Activated T-helper 1 cell treated with anti-CD3 and anti-CD28 coated beads, Interleukin-12 subunit alpha, Interleukin-12 subunit beta, Interleukin-2, Interleukin-4 antibody, amounts not matched to agents 30 ng/mL and 10 ng/mL and 1 ng/mL, durations not matched to agents 14 hours and 24 hours and 36 hours (primary cell): Measurements from ENCODE around the gene TAF7. TPM values are rescaled to one million over a fixed set of nuclear protein-coding genes. Genes with fewer than 3 reads are reported as not detected.

Source experiments
- DNase-seq: peaks from one replicate; pipeline ENCODE4 v3.0.0; 2021; ENCODE audit warnings: low spot score
- H3K27ac Mint-ChIP-seq: one replicate; pipeline ENCODE4 v1.8.0; 2021; ENCODE audit warnings: mild to moderate bottlenecking, mixed read lengths
- H3K27me3 Mint-ChIP-seq: one replicate; pipeline ENCODE4 v1.8.0; 2022; ENCODE audit warnings: mild to moderate bottlenecking, moderate library complexity, mixed read lengths; ENCODE audit not compliant: insufficient read depth
- H3K36me3 Mint-ChIP-seq: one replicate; pipeline ENCODE4 v1.8.0; 2021; ENCODE audit warnings: low read depth, mixed read lengths
- H3K4me1 Mint-ChIP-seq: one replicate; pipeline ENCODE4 v1.8.0; 2021; ENCODE audit warnings: low read depth, mixed read lengths
- H3K4me3 Mint-ChIP-seq: one replicate; pipeline ENCODE4 v1.8.0; 2021; ENCODE audit warnings: mild to moderate bottlenecking, moderate library complexity, mixed read lengths
- H3K9me3 Mint-ChIP-seq: one replicate; pipeline ENCODE4 v1.8.0; 2021; ENCODE audit warnings: mixed read lengths
- intact Hi-C: fragments of 100-400 bp; cut with micrococcal nuclease; formaldehyde crosslinking; loops from one replicate; pipeline ENCODE4 v1.15.1; 2024
- total RNA-seq: library from RNA; stranded (reverse); gene quantifications from 2 replicates; pipeline ENCODE4 v1.2.3, GENCODE V29; 2022

The TAF7 gene
- total RNA-seq = 71.6 and 73.7 TPM in 2 replicates

- no peaks in the 10 kb centered on the region for H3K27me3 Mint-ChIP-seq
- DNase-seq = peak; percentile 91
- peak within 1 kb of the TSS; percentile 98 for H3K27ac Mint-ChIP-seq
- peaks cover 40% of the 10 kb centered on the region for H3K36me3 Mint-ChIP-seq
- intact Hi-C loops = loop anchor here (1.0 to 10.0 kb wide), 6 partner anchors 62 to 1206 kb away; partner anchors contain the start of genes ANKHD1, HDAC3, PURA and RELL2
- peak within 1 kb of the TSS; percentile 94 for H3K4me3 Mint-ChIP-seq
- H3K9me3 Mint-ChIP-seq = peaks cover 50% of the 10 kb centered on the region
- peaks cover 31% of the 10 kb centered on the region for H3K4me1 Mint-ChIP-seq
Measured at GRCh38 chr5:141320225-141321169, at the start of gene TAF7. Gene TAF7, minus strand, starts transcription at chr5:141320784. Its CDS starts 740 bp downstream, at chr5:141320044.

GRCh38 chr5:141366016-141366896, 45.7 kb upstream of the TAF7 start:
- Mint-ChIP-seq H3K4me1 (no peaks in the 10 kb centered on the region), H3K27me3 (peaks cover 27% of the 10 kb centered on the region), H3K9me3 (peaks cover 51% of the 10 kb centered on the region), H3K36me3 (peaks cover 10% of the 10 kb centered on the region), H3K27ac (no peak overlapping the region), H3K4me3 (no peak overlapping the region)
- DNase-seq = no peak
- intact Hi-C loops = no loop called here

DNA sequence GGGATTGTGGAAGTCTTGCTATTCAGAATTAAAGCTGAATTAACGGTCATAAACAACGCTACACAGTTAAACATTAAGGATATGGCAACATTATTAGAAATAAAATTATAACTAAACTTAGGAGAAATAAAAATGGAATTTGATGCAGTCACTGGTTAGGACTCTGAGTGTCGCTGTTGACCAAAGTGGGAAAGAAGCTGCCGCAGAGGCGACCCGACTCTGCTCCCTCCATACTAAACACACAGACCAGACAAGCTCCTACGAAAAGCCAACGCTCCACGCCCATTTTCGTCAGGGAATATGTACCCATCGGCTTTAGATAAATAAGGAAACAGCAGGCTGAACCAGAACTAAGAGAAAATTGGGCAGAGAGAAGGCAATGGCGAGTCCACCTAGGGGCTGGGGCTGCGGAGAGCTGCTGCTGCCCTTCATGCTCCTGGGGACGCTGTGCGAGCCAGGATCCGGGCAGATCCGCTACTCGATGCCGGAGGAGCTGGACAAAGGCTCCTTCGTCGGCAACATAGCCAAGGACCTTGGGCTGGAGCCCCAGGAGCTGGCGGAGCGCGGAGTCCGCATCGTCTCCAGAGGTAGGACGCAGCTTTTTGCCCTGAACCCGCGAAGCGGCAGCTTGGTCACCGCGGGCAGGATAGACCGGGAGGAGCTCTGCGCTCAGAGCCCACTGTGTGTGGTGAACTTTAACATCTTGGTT, 43.5 kb upstream of the TAF7 start, which contains the start of gene PCDHGA5:
PCDHGA5 (plus strand) TSS at position 211 of the 709 bp plus-strand sequence; CDS start at position 380, 169 bp downstream.
- Mint-ChIP-seq H3K27me3 (peaks cover 27% of the 10 kb centered on the region), H3K36me3 (peaks cover 12% of the 10 kb centered on the region), H3K9me3 (peaks cover 56% of the 10 kb centered on the region), H3K4me1 (peaks cover 6% of the 10 kb centered on the region), H3K27ac (peak within 1 kb of the TSS; percentile 5), H3K4me3 (no peak within 1 kb of the TSS)
- no peak for DNase-seq
- intact Hi-C loops = loop anchor here (5.0 kb wide), 2 partner anchors 33 to 58 kb away; partner anchors contain the start of genes PCDHGA11 and PCDHGB5

DNA sequence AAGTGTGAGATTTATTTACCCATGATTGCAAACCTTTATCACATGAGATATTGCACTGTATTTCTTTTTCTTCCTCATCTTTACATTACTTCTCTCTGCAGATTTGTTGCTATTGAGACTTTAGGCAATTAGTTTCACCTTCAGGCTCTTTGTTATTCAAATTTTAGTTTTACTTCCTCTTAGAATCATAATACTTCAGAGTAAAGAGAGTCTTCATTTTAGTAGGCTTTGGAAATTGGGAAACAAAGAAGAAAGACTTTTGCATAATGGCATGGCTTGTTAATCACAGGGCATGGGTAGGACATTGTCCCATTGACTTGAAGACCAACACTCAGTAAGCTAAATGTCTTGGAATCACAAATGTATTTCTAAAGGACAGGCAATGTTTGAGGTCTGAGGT, 42.1 kb upstream of the TAF7 start:
- H3K36me3 Mint-ChIP-seq = peaks cover 12% of the 10 kb centered on the region
- intact Hi-C loops = loop anchor here (5.0 kb wide), 2 partner anchors 35 to 60 kb away; partner anchors contain the start of genes PCDHGA11 and PCDHGB5
- H3K4me1 Mint-ChIP-seq = peaks cover 6% of the 10 kb centered on the region
- H3K4me3 Mint-ChIP-seq = no peak overlapping the region
- no peak for DNase-seq
- H3K9me3 Mint-ChIP-seq = peaks cover 56% of the 10 kb centered on the region
- H3K27ac Mint-ChIP-seq = no peak overlapping the region
- H3K27me3 Mint-ChIP-seq = peaks cover 27% of the 10 kb centered on the region

GRCh38 chr5:141360685-141361084, 40.1 kb upstream of the TAF7 start:
- H3K9me3 Mint-ChIP-seq = peaks cover 51% of the 10 kb centered on the region
- intact Hi-C loops = loop anchor here (5.0 kb wide), 2 partner anchors 37 to 62 kb away; partner anchors contain the start of genes PCDHGA11 and PCDHGB5
- DNase-seq = no peak
- peaks cover 10% of the 10 kb centered on the region for H3K36me3 Mint-ChIP-seq
- H3K27me3 Mint-ChIP-seq = peaks cover 24% of the 10 kb centered on the region
- no peak overlapping the region for H3K27ac Mint-ChIP-seq
- H3K4me1 Mint-ChIP-seq = peaks cover 6% of the 10 kb centered on the region
- H3K4me3 Mint-ChIP-seq = no peak overlapping the region

GRCh38 chr5:141359790-141360426, 39.3 kb upstream of the TAF7 start, which contains the start of gene PCDHGB2:
Gene PCDHGB2, plus strand, starts transcription at chr5:141359994. Its CDS starts 142 bp downstream, at chr5:141360136.
- Mint-ChIP-seq H3K4me1 (peaks cover 6% of the 10 kb centered on the region), H3K27me3 (peaks cover 19% of the 10 kb centered on the region), H3K36me3 (peaks cover 5% of the 10 kb centered on the region), H3K9me3 (peaks cover 43% of the 10 kb centered on the region), H3K4me3 (peak within 1 kb of the TSS; percentile 85), H3K27ac (peak within 1 kb of the TSS; percentile 68)
- intact Hi-C loops = loop anchor here (1.0 to 10.0 kb wide), 5 partner anchors 37 to 204 kb away; partner anchors contain the start of genes PCDHB15, PCDHGA11 and PCDHGB5
- no peak for DNase-seq

GRCh38 chr5:141356950-141357349, 36.4 kb upstream of the TAF7 start:
- intact Hi-C loops = loop anchor here (5.0 to 10.0 kb wide), 2 partner anchors 112 to 165 kb away; partner anchors contain the start of gene PCDHB15
- DNase-seq = no peak
- Mint-ChIP-seq H3K27me3 (peaks cover 10% of the 10 kb centered on the region), H3K9me3 (peaks cover 29% of the 10 kb centered on the region), H3K4me1 (peaks cover 6% of the 10 kb centered on the region), H3K4me3 (no peak overlapping the region), H3K27ac (no peak overlapping the region), H3K36me3 (peaks cover 2% of the 10 kb centered on the region)

GRCh38 chr5:141356133-141356532, 35.5 kb upstream of the TAF7 start:
- H3K9me3 Mint-ChIP-seq = peaks cover 26% of the 10 kb centered on the region
- peaks cover 7% of the 10 kb centered on the region for H3K27me3 Mint-ChIP-seq
- H3K36me3 Mint-ChIP-seq = peaks cover 2% of the 10 kb centered on the region
- H3K4me1 Mint-ChIP-seq = peaks cover 6% of the 10 kb centered on the region
- DNase-seq = no peak
- no peak overlapping the region for H3K27ac Mint-ChIP-seq
- intact Hi-C loops = loop anchor here (5.0 to 10.0 kb wide), 2 partner anchors 111 to 166 kb away; partner anchors contain the start of gene PCDHB15
- no peak overlapping the region for H3K4me3 Mint-ChIP-seq

DNA sequence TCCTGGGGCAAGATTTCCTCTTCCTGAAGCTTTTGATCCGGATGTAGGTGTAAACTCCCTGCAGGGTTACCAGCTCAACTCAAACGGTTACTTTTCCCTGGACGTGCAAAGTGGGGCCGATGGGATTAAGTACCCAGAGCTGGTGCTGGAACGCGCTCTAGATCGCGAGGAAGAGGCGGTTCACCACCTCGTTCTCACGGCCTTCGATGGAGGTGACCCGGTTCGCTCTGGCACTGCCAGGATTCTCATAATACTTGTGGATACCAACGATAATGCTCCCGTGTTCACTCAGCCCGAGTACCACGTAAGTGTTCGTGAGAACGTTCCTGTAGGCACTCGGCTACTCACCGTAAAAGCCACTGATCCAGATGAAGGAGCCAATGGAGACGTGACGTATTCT, 35.1 kb upstream of the TAF7 start:
- Mint-ChIP-seq H3K27ac (no peak overlapping the region), H3K4me3 (no peak overlapping the region), H3K27me3 (peaks cover 2% of the 10 kb centered on the region), H3K4me1 (peaks cover 6% of the 10 kb centered on the region), H3K9me3 (peaks cover 26% of the 10 kb centered on the region), H3K36me3 (peaks cover 2% of the 10 kb centered on the region)
- intact Hi-C loops = loop anchor here (5.0 to 10.0 kb wide), 2 partner anchors 111 to 167 kb away; partner anchors contain the start of gene PCDHB15
- DNase-seq = no peak

- DNase-seq = no peak
- H3K36me3 Mint-ChIP-seq = peaks cover 2% of the 10 kb centered on the region
- intact Hi-C loops = loop anchor here (5.0 to 10.0 kb wide), 2 partner anchors 110 to 167 kb away; partner anchors contain the start of gene PCDHB15
- peaks cover 8% of the 10 kb centered on the region for H3K4me1 Mint-ChIP-seq
- H3K4me3 Mint-ChIP-seq = peak within 1 kb of the TSS; percentile 33
- H3K9me3 Mint-ChIP-seq = peaks cover 27% of the 10 kb centered on the region
- no peak within 1 kb of the TSS for H3K27ac Mint-ChIP-seq
- peaks cover 7% of the 10 kb centered on the region for H3K27me3 Mint-ChIP-seq
Measured at GRCh38 chr5:141354900-141355469, 34.4 kb upstream of the TAF7 start, which contains the start of gene PCDHGA4. Gene PCDHGA4, plus strand, starts transcription at chr5:141355021. Its CDS starts 87 bp downstream, at chr5:141355108.

GRCh38 chr5:141351591-141351990, 31.0 kb upstream of the TAF7 start:
- no peak for DNase-seq

More at GRCh38 chr5:141351591-141351990, 31.0 kb upstream of the TAF7 start:
- Mint-ChIP-seq H3K9me3 (peaks cover 34% of the 10 kb centered on the region), H3K4me1 (peaks cover 6% of the 10 kb centered on the region), H3K36me3 (no peaks in the 10 kb centered on the region), H3K27me3 (peaks cover 11% of the 10 kb centered on the region), H3K27ac (no peak overlapping the region), H3K4me3 (no peak overlapping the region)
- intact Hi-C loops = loop anchor here (10.0 kb wide), 1 partner anchor 107 kb away; the partner anchor contains the start of gene PCDHB15
